WERI-Rb-1 (cell line): ENCODE results near the gene ACTL7B.
"Not testable (repeated sequence)": the region's sequence is repeated elsewhere in the genome, so short reads cannot be mapped to it uniquely, and the experiment has no call there.

Experiments
- DNase-seq: peaks from one replicate; pipeline ENCODE4 v3.0.0-alpha.2; 2020
- H3K27ac ChIP-seq: fragments of 250-450 bp; sonication (Bioruptor Pico); 2 replicates; pipeline ENCODE4 v1.5.1; 2020; ENCODE audit warnings: mild to moderate bottlenecking, moderate library complexity
- H3K27me3 ChIP-seq: fragments of 250-450 bp; sonication (Bioruptor Pico); 2 replicates; pipeline ENCODE4 v1.5.1; 2021; ENCODE audit warnings: mild to moderate bottlenecking, low read depth, moderate library complexity; ENCODE audit not compliant: insufficient read depth, severe bottlenecking
- H3K36me3 ChIP-seq: fragments of 250-450 bp; sonication (Bioruptor Pico); 2 replicates; pipeline ENCODE4 v1.5.1; 2020; ENCODE audit warnings: mild to moderate bottlenecking, moderate library complexity
- H3K4me3 ChIP-seq: 2 replicates; pipeline ENCODE4 v1.5.1; 2011; ENCODE audit warnings: low read depth, mild to moderate bottlenecking, control low read depth, low read length
- H3K9me3 ChIP-seq: fragments of 250-450 bp; sonication (Bioruptor Pico); 2 replicates; pipeline ENCODE4 v1.5.1; 2021; ENCODE audit warnings: mild to moderate bottlenecking, moderate library complexity; ENCODE audit not compliant: severe bottlenecking
- CTCF ChIP-seq: IDR thresholded peaks from 2 replicates; pipeline ENCODE4 v1.5.1; 2011; ENCODE audit warnings: low read depth, mild to moderate bottlenecking, control low read depth, inconsistent platforms, low read length

Gene ACTL7B

GRCh38 chr9:108845947-108846346, 9.8 kb downstream of the ACTL7B start:
- H3K27ac ChIP-seq: peak overlapping the region; percentile 78
- no peak overlapping the region for H3K4me3 ChIP-seq
- no peak for DNase-seq
- TF ChIP-seq CTCF: no peak
- H3K9me3 ChIP-seq: no peaks in the 10 kb centered on the region
- H3K27me3 ChIP-seq: no peaks in the 10 kb centered on the region
- H3K36me3 ChIP-seq: peaks cover 3% of the 10 kb centered on the region; the same call in 1 of the 2 replicates

- no peak for TF ChIP-seq CTCF
- no peak for DNase-seq
- Histone ChIP-seq H3K4me3 (no peak overlapping the region), H3K27ac (peak overlapping the region; percentile 78), H3K36me3 (peaks cover 3% of the 10 kb centered on the region; the same call in 1 of the 2 replicates), H3K27me3 (no peaks in the 10 kb centered on the region), H3K9me3 (no peaks in the 10 kb centered on the region)
Observed at GRCh38 chr9:108845507-108845906, 10.3 kb downstream of the ACTL7B start.

- Histone ChIP-seq H3K36me3 (peaks cover 8% of the 10 kb centered on the region; the same call in 1 of the 2 replicates), H3K4me3 (no peak overlapping the region), H3K27me3 (no peaks in the 10 kb centered on the region), H3K9me3 (no peaks in the 10 kb centered on the region), H3K27ac (peak overlapping the region; percentile 78)
- DNase-seq: no peak
- no peak for TF ChIP-seq CTCF
Observed at GRCh38 chr9:108844856-108845255, 10.9 kb downstream of the ACTL7B start.

- Histone ChIP-seq H3K36me3 (peaks cover 12% of the 10 kb centered on the region), H3K9me3 (no peaks in the 10 kb centered on the region), H3K27ac (peak overlapping the region; percentile 78), H3K27me3 (no peaks in the 10 kb centered on the region), H3K4me3 (no peak overlapping the region)
- DNase-seq: peak; percentile 76
- no peak for TF ChIP-seq CTCF
Observed at GRCh38 chr9:108844391-108844790, 11.4 kb downstream of the ACTL7B start.

GRCh38 chr9:108842610-108843295, 13.0 kb downstream of the ACTL7B start:
- no peaks in the 10 kb centered on the region for H3K9me3 ChIP-seq
- TF ChIP-seq CTCF: no peak
- H3K36me3 ChIP-seq: peaks cover 23% of the 10 kb centered on the region
- H3K4me3 ChIP-seq: peak overlapping the region; percentile 58
- peak; percentile 82 for DNase-seq
- H3K27me3 ChIP-seq: no peaks in the 10 kb centered on the region
- peak overlapping the region; percentile 78 for H3K27ac ChIP-seq

GRCh38 chr9:108839561-108839960, 16.2 kb downstream of the ACTL7B start:
- H3K36me3 ChIP-seq: peaks cover 34% of the 10 kb centered on the region
- DNase-seq: not testable (repeated sequence)

More at GRCh38 chr9:108839561-108839960, 16.2 kb downstream of the ACTL7B start:
- H3K27me3 ChIP-seq, H3K27ac ChIP-seq, H3K9me3 ChIP-seq, H3K4me3 ChIP-seq: not testable (repeated sequence)
